GM18867 (cell line): ENCODE data around the gene SETD1A.
A peak's percentile ranks its signal among the peaks of the same experiment; 100 is the strongest.
"Not testable (repeated sequence)": the region's sequence is repeated elsewhere in the genome, so short reads cannot be mapped to it uniquely, and the experiment has no call there.

Experiments
- ATAC-seq: cut with Tn5 transposase; IDR thresholded peaks from one replicate; pipeline ENCODE4 v1.9.1; 2021; ENCODE audit warnings: mild to moderate bottlenecking, moderate library complexity; ENCODE audit not compliant: unreplicated experiment

The SETD1A gene

GRCh38 chr16:31013292-31013691 is 55.7 kb downstream of the SETD1A start:
- not testable (repeated sequence) for ATAC-seq

- ATAC-seq, result no peak
These were observed 58.5 kb downstream of the SETD1A start for GRCh38 chr16:31016018-31016417.

GRCh38 chr16:31017756-31018155 is 60.2 kb downstream of the SETD1A start:
- not testable (repeated sequence) for ATAC-seq

- no peak for ATAC-seq
These were observed 63.0 kb downstream of the SETD1A start for GRCh38 chr16:31020536-31020935.

- no peak for ATAC-seq
These were observed 65.1 kb downstream of the SETD1A start for GRCh38 chr16:31022544-31023251.

GRCh38 chr16:31023252-31023602 is 65.7 kb downstream of the SETD1A start:
- no peak for ATAC-seq

GRCh38 chr16:31023627-31024226 is 66.2 kb downstream of the SETD1A start:
- ATAC-seq, result no peak

GRCh38 chr16:31025339-31025738 is 67.8 kb downstream of the SETD1A start:
- ATAC-seq, result no peak

- ATAC-seq, result no peak
These were observed 71.7 kb downstream of the SETD1A start for GRCh38 chr16:31029272-31029671.

- ATAC-seq, result no peak
These were observed 73.7 kb downstream of the SETD1A start for GRCh38 chr16:31031276-31031675.

- ATAC-seq, result peak; percentile 87
These were observed 75.5 kb downstream of the SETD1A start, which contains the start of gene STX4 for GRCh38 chr16:31032736-31033708. TSS of gene STX4 (plus strand) at chr16:31033558. CDS start at chr16:31033806, 248 bp downstream.

GRCh38 chr16:31033709-31034492 is 76.3 kb downstream of the SETD1A start:
- peak; percentile 37 for ATAC-seq
